K562 (cell line): ENCODE results near the gene BLOC1S3. TPM values are rescaled to one million over a fixed set of nuclear protein-coding genes. Genes with fewer than 3 reads are reported as not detected.

Experiments
- ATAC-seq: fragments of 200-7000 bp; cut with Tn5 transposase; 3 replicates; pipeline ENCODE4 v1.9.1; 2020; ENCODE audit warnings: moderate library complexity
- BruUV-seq: library from RNA; stranded (reverse); fragments of 400-500 nt; replicated peaks from 2 replicates; lab custom pipeline; 2021; lab: Mats Ljungman, UMichigan
- CTCF ChIA-PET: fragments of 300-600 bp; formaldehyde crosslinking; extraction: SDS; loops from one replicate; lab custom pipeline; 2021; ENCODE audit warnings: low intra/inter-chr PET ratio; lab: Yijun Ruan, JAX
- POLR2A ChIA-PET: fragments of 300-600, 350-650 bp; sonication (Branson Sonifier 250); formaldehyde crosslinking; extraction: SDS; loops from one replicate; lab custom pipeline; 2021; ENCODE audit warnings: antibody characterized with exemption, inconsistent platforms; lab: Yijun Ruan, JAX
- DNase-seq, 4 experiments: peaks; one replicate each; pipeline versions ENCODE4 v3.0.0 to v3.0.0-alpha.2; 2011 to 2018; ENCODE audit warnings: low spot score in 3 of 4, mixed read lengths in 3 of 4; ENCODE audit errors: extremely low read depth in 1 of 4
- FAIRE-seq: peaks from 2 replicates; lab custom pipeline; 2011; peaks lifted over from hg19 to GRCh38; lab: Jason Lieb, UNC
- H2AFZ ChIP-seq: 2 replicates; pipeline ENCODE4 v1.6.0; 2011; ENCODE audit warnings: low read depth, low read length, control low read depth, inconsistent platforms
- H3K27ac ChIP-seq: fragments of 200-600 bp; 3 replicates; pipeline ENCODE4 v1.8.0; 2011; ENCODE audit warnings: low read depth, mild to moderate bottlenecking, control low read depth, inconsistent platforms, low read length, moderate library complexity, mixed read lengths; ENCODE audit errors: extremely low read depth
- H3K27me3 ChIP-seq, 2 experiments: fragments of 300-600 bp in 1 of 2; 2 replicates in 1 of 2; 3 replicates in 1 of 2; pipeline versions ENCODE4 v1.6.0 to v1.8.0; 2011; ENCODE audit warnings: inconsistent platforms in 2 of 2, low read length in 2 of 2, mild to moderate bottlenecking in 1 of 2, mixed read lengths in 1 of 2, moderate library complexity in 1 of 2; ENCODE audit not compliant: control insufficient read depth in 2 of 2, insufficient read depth in 2 of 2
- H3K36me3 ChIP-seq: fragments of 300-600 bp; 3 replicates; pipeline ENCODE4 v1.8.0; 2011; ENCODE audit warnings: mild to moderate bottlenecking, low read length, inconsistent platforms; ENCODE audit not compliant: control insufficient read depth, insufficient read depth
- H3K4me1 ChIP-seq, 2 experiments: fragments of 200-600 bp in 1 of 2; replicated peaks in 1 of 2; 2 replicates in 1 of 2; 3 replicates in 1 of 2; pipeline versions ENCODE4 v1.5.1 to v1.8.0; 2011; ENCODE audit warnings: inconsistent platforms in 2 of 2, low read length in 2 of 2, mild to moderate bottlenecking in 1 of 2, mixed read lengths in 1 of 2, moderate library complexity in 1 of 2; ENCODE audit not compliant: control insufficient read depth in 2 of 2, insufficient read depth in 2 of 2
- H3K4me2 ChIP-seq: 2 replicates; pipeline ENCODE4 v1.6.1; 2011; ENCODE audit warnings: low read length, control low read depth, inconsistent platforms, mixed read lengths; ENCODE audit not compliant: insufficient read depth
- H3K4me3 ChIP-seq: fragments of 200-600 bp; sonication (generic), shearing (Covaris generic); 2 replicates; pipeline ENCODE4 v1.5.1; 2016; ENCODE audit warnings: control low read depth, inconsistent platforms
- H3K79me2 ChIP-seq: fragments of 200-600 bp; 3 replicates; pipeline ENCODE4 v1.8.0; 2011; ENCODE audit warnings: low read length, inconsistent platforms; ENCODE audit not compliant: control insufficient read depth, insufficient read depth
- H3K9ac ChIP-seq, 2 experiments: 2 replicates each; pipeline versions ENCODE4 v1.6.0 to v1.6.1; 2011; ENCODE audit warnings: low read depth in 2 of 2, low read length in 2 of 2, control low read depth in 1 of 2, inconsistent platforms in 1 of 2, mild to moderate bottlenecking in 1 of 2, mixed read lengths in 1 of 2; ENCODE audit not compliant: insufficient read depth in 1 of 2
- H3K9me1 ChIP-seq: one replicate; pipeline ENCODE4 v1.6.0; 2011; ENCODE audit warnings: inconsistent platforms, mild to moderate bottlenecking, low read length, moderate library complexity; ENCODE audit not compliant: control insufficient read depth, insufficient read depth
- H3K9me3 ChIP-seq: replicated peaks from 2 replicates; pipeline ENCODE4 v1.5.1; 2011; ENCODE audit warnings: low read depth, low read length, inconsistent platforms; ENCODE audit not compliant: control insufficient read depth, insufficient read depth
- H4K20me1 ChIP-seq: replicated peaks from 2 replicates; pipeline ENCODE4 v1.6.1; 2011; ENCODE audit warnings: low read length, inconsistent platforms, mixed read lengths; ENCODE audit not compliant: control insufficient read depth, insufficient read depth
- CBX8 ChIP-seq: fragments of 200-600 bp; sonication (generic); IDR thresholded peaks from 2 replicates; pipeline ENCODE4 v1.6.1; 2012; ENCODE audit warnings: borderline replicate concordance, mixed run types, low read depth, mild to moderate bottlenecking, moderate library complexity, mixed read lengths, low read length, control low read depth, inconsistent platforms; ENCODE audit not compliant: poor library complexity, severe bottlenecking; ENCODE audit errors: extremely low read depth
- E2F3 ChIP-seq: fragments of 250-450 bp; sonication (Bioruptor Pico); IDR thresholded peaks from 2 replicates; pipeline ENCODE4 v1.4.0; 2020; ENCODE audit warnings: mild to moderate bottlenecking
- FOXJ3 ChIP-seq: sonication (generic); formaldehyde crosslinking; IDR thresholded peaks from 2 replicates; pipeline ENCODE4 v1.4.0; 2020; ENCODE audit warnings: mild to moderate bottlenecking, missing genetic modification reagents
- ILK ChIP-seq: fragments of 450-650 bp; IDR thresholded peaks from 2 replicates; pipeline ENCODE4 v1.6.1; 2016; ENCODE audit warnings: missing genetic modification characterization, low read depth, mild to moderate bottlenecking, missing compliant biosample characterization, moderate library complexity, borderline replicate concordance
- L3MBTL2 ChIP-seq: fragments of 450-650 bp; IDR thresholded peaks from 2 replicates; pipeline ENCODE4 v1.6.1; 2016; ENCODE audit warnings: mild to moderate bottlenecking, moderate library complexity
- MGA ChIP-seq: fragments of 450-650 bp; IDR thresholded peaks from 2 replicates; pipeline ENCODE4 v1.6.1; 2016; ENCODE audit warnings: mild to moderate bottlenecking, moderate library complexity
- NFIC ChIP-seq: fragments of 450-650 bp; IDR thresholded peaks from 2 replicates; pipeline ENCODE4 v1.6.1; 2017; ENCODE audit warnings: mild to moderate bottlenecking, inconsistent platforms
- NFXL1 ChIP-seq: fragments of 450-650 bp; formaldehyde crosslinking; IDR thresholded peaks from 2 replicates; pipeline ENCODE4 v1.4.0; 2021; ENCODE audit warnings: mild to moderate bottlenecking
- PCBP2 ChIP-seq: fragments of 200-400 bp; formaldehyde crosslinking; IDR thresholded peaks from 2 replicates; pipeline ENCODE4 v1.6.1; 2018; ENCODE audit warnings: low read length, low read depth, mild to moderate bottlenecking, moderate library complexity; ENCODE audit not compliant: poor library complexity, severe bottlenecking
- RB1 ChIP-seq: fragments of 450-650 bp; IDR thresholded peaks from 2 replicates; pipeline ENCODE4 v1.6.1; 2017; ENCODE audit warnings: low read depth, mild to moderate bottlenecking
- ZNF431 ChIP-seq: sonication (generic); formaldehyde crosslinking; IDR thresholded peaks from 2 replicates; pipeline ENCODE4 v1.8.0; 2022; ENCODE audit warnings: mild to moderate bottlenecking, missing genetic modification reagents
- ZNF76 ChIP-seq: fragments of 250-450 bp; sonication (Bioruptor Pico); IDR thresholded peaks from 2 replicates; pipeline ENCODE4 v1.4.0; 2020; ENCODE audit warnings: mild to moderate bottlenecking, moderate library complexity, borderline replicate concordance
- WGBS: fragments of 100-300 bp; shearing (Covaris generic); methylation state at CpG from one replicate; pipeline ENCODE4 v1.1.6; 2016; ENCODE audit warnings: low coverage, mixed read lengths; ENCODE audit not compliant: insufficient coverage; ENCODE audit errors: missing lambda C conversion rate; 5-methylcytosine and 5-hydroxymethylcytosine counted together
- in situ Hi-C: fragments of 300-500 bp; cut with MboI; formaldehyde crosslinking; loops from 4 replicates; pipeline ENCODE4 v1.15.0; 2018; ENCODE audit warnings: inconsistent platforms, mixed read lengths
- intact Hi-C: fragments of 100-400 bp; cut with micrococcal nuclease; formaldehyde crosslinking; loops from 2 replicates; pipeline ENCODE4 v1.14.2; 2022
- polyA plus RNA-seq, 8 experiments: library from polyadenylated mRNA; depleted of rRNA in 4 of 8; stranded (reverse) in 5 of 8; unstranded in 3 of 8; fragments of >200 nt; fragmentation: Nextera tagmentation in 2 of 8; fragmentation: Illumina TruSeq in 1 of 8; extraction: Ambion mirVana in 2 of 8; extraction: Trizol in 1 of 8; gene quantifications; 2 replicates each; pipeline versions ENCODE4 v1.2.1 to v1.2.3, GENCODE V29; 2011 to 2014; ENCODE audit warnings: inconsistent platforms in 1 of 8, missing spikeins in 1 of 8
- total RNA-seq, 7 experiments: library from RNA; depleted of rRNA in 6 of 7; stranded (reverse); fragments of >200 nt in 6 of 7; fragmentation: Illumina TruSeq in 2 of 7; extraction: Trizol in 2 of 7; gene quantifications; 2 replicates each; pipeline versions ENCODE4 v1.2.1 to v1.2.3, GENCODE V29; 2011 to 2021; ENCODE audit warnings: low replicate concordance in 1 of 7

BLOC1S3 gene
- total and polyA plus RNA-seq, 9 of the 15 experiments (the other 6 are each of a cell fraction or from before 2014, with no cell fraction given) = 3.9 to 20.2 (median 10.4) TPM

- CTCF ChIA-PET = no interaction called here
- Histone ChIP-seq H3K27me3 (no peaks in the 10 kb centered on the region), H3K4me2 (no peak overlapping the region), H3K36me3 (peaks cover 38% of the 10 kb centered on the region; the same call in 1 of the 3 replicates), H3K4me3 (no peak overlapping the region), H3K4me1 (peaks cover 0 to 48% of the 10 kb centered on the region in 2 experiments; a peak in 3 of 5 replicates), H3K27ac (no peak overlapping the region), H4K20me1 (peaks cover 8% of the 10 kb centered on the region), H3K79me2 (peaks cover 18% of the 10 kb centered on the region), H2AFZ (no peak overlapping the region), H3K9me1 (no peaks in the 10 kb centered on the region), H3K9ac (peak overlapping the region in 1 of 2 experiments; percentile 0; a peak in 1 of 4 replicates), H3K9me3 (no peaks in the 10 kb centered on the region)
- WGBS = 82% methylated on average over 6 of the region's 11 CpGs
- peak; percentile 55 for ATAC-seq
- no peak for FAIRE-seq
- intact Hi-C loops (no loop called here), in situ Hi-C loops (no loop called here)
- POLR2A ChIA-PET = interaction anchor here (0.6 kb wide), 2 partner anchors 46 to 60 kb away, joined by 3 read pairs; no protein-coding TSS in a partner anchor
- no TSS peak for BruUV-seq
- DNase-seq = peak in 3 of 4 experiments; percentile 20 to 56 (median 54)
- TF ChIP-seq FOXJ3 (CRISPR knock-in tag) (no peak), L3MBTL2 (no peak), MGA (no peak), CBX8 (no peak), ILK (tag) (no peak), RB1 (no peak), PCBP2 (no peak), NFIC (no peak), E2F3 (no peak), ZNF76 (no peak), NFXL1 (CRISPR knock-in tag) (no peak), ZNF431 (CRISPR knock-in tag) (no peak)
Measured at GRCh38 chr19:45138303-45138751, 40.3 kb upstream of the BLOC1S3 start.
